Chondrocyte (in vitro differentiated cells): ENCODE data around the gene MAPK10. TPM values are rescaled to one million over a fixed set of nuclear protein-coding genes. Genes with fewer than 3 reads are reported as not detected.

Source experiments
- DNase-seq: peaks from one replicate; pipeline ENCODE4 v3.0.0; 2021; ENCODE audit warnings: mixed read lengths, low spot score
- H3K27ac Mint-ChIP-seq: one replicate; pipeline ENCODE4 v1.8.0; 2021; ENCODE audit warnings: mild to moderate bottlenecking, moderate library complexity, mixed read lengths; ENCODE audit not compliant: unreplicated experiment
- H3K27me3 Mint-ChIP-seq: 2 replicates; pipeline ENCODE4 v1.8.0; 2021; ENCODE audit warnings: low read depth, mixed read lengths
- H3K36me3 Mint-ChIP-seq: 2 replicates; pipeline ENCODE4 v1.8.0; 2021; ENCODE audit warnings: low read depth, mixed read lengths
- H3K4me1 Mint-ChIP-seq: 2 replicates; pipeline ENCODE4 v1.8.0; 2021; ENCODE audit warnings: low read depth, mild to moderate bottlenecking, mixed read lengths
- H3K4me3 Mint-ChIP-seq: one replicate; pipeline ENCODE4 v1.8.0; 2021; ENCODE audit warnings: mild to moderate bottlenecking, moderate library complexity, mixed read lengths; ENCODE audit not compliant: unreplicated experiment
- H3K9me3 Mint-ChIP-seq: 2 replicates; pipeline ENCODE4 v1.8.0; 2021; ENCODE audit warnings: low read depth, mixed read lengths
- CTCF ChIP-seq: fragments of 200-600 bp; sonication (generic); IDR thresholded peaks from 2 replicates; pipeline ENCODE4 v1.5.0; 2021; ENCODE audit warnings: antibody characterized with exemption, mild to moderate bottlenecking, moderate library complexity
- total RNA-seq: library from RNA; stranded (reverse); gene quantifications from 3 replicates; pipeline ENCODE4 v1.2.1, GENCODE V29; 2021

The MAPK10 gene
- total RNA-seq, 1 donor from 2014 or later = 14.1 TPM

GRCh38 chr4:86160426-86160825 is 199.4 kb downstream of the MAPK10 start:
- peaks cover 2% of the 10 kb centered on the region for H3K36me3 Mint-ChIP-seq
- peaks cover 11% of the 10 kb centered on the region for H3K4me1 Mint-ChIP-seq
- H3K9me3 Mint-ChIP-seq = no peaks in the 10 kb centered on the region
- TF ChIP-seq CTCF = no peak
- no peak for DNase-seq
- H3K27ac Mint-ChIP-seq = peak overlapping the region; percentile 8
- H3K4me3 Mint-ChIP-seq = no peak overlapping the region
- H3K27me3 Mint-ChIP-seq = no peaks in the 10 kb centered on the region

- Mint-ChIP-seq H3K4me1 (peaks cover 11% of the 10 kb centered on the region), H3K27me3 (no peaks in the 10 kb centered on the region), H3K27ac (no peak overlapping the region), H3K9me3 (no peaks in the 10 kb centered on the region), H3K4me3 (no peak overlapping the region), H3K36me3 (peaks cover 2% of the 10 kb centered on the region)
- no peak for TF ChIP-seq CTCF
- DNase-seq = no peak
These were observed 200.6 kb downstream of the MAPK10 start for GRCh38 chr4:86159216-86159615.

GRCh38 chr4:86156531-86156930 is 203.3 kb downstream of the MAPK10 start:
- no peak for DNase-seq
- Mint-ChIP-seq H3K9me3 (no peaks in the 10 kb centered on the region), H3K4me3 (no peak overlapping the region), H3K27ac (no peak overlapping the region), H3K27me3 (no peaks in the 10 kb centered on the region), H3K4me1 (peaks cover 11% of the 10 kb centered on the region), H3K36me3 (peaks cover 2% of the 10 kb centered on the region)
- TF ChIP-seq CTCF = no peak

- TF ChIP-seq CTCF = no peak
- H3K27me3 Mint-ChIP-seq = no peaks in the 10 kb centered on the region
- peaks cover 10% of the 10 kb centered on the region for H3K36me3 Mint-ChIP-seq
- H3K4me3 Mint-ChIP-seq = no peak overlapping the region
- no peak overlapping the region for H3K27ac Mint-ChIP-seq
- no peak for DNase-seq
- peaks cover 7% of the 10 kb centered on the region for H3K4me1 Mint-ChIP-seq
- no peaks in the 10 kb centered on the region for H3K9me3 Mint-ChIP-seq
These were observed 204.1 kb downstream of the MAPK10 start for GRCh38 chr4:86155766-86156165.

GRCh38 chr4:86152454-86152853 is 207.4 kb downstream of the MAPK10 start:
- Mint-ChIP-seq H3K36me3 (peaks cover 11% of the 10 kb centered on the region), H3K4me3 (no peak overlapping the region), H3K9me3 (no peaks in the 10 kb centered on the region), H3K27me3 (no peaks in the 10 kb centered on the region), H3K4me1 (no peaks in the 10 kb centered on the region), H3K27ac (no peak overlapping the region)
- TF ChIP-seq CTCF = no peak
- DNase-seq = no peak
